ENCODE results near the gene GKAP1.
"Not testable (repeated sequence)": the region's sequence is repeated elsewhere in the genome, so short reads cannot be mapped to it uniquely, and the experiment has no call there.

Gene GKAP1

DNA sequence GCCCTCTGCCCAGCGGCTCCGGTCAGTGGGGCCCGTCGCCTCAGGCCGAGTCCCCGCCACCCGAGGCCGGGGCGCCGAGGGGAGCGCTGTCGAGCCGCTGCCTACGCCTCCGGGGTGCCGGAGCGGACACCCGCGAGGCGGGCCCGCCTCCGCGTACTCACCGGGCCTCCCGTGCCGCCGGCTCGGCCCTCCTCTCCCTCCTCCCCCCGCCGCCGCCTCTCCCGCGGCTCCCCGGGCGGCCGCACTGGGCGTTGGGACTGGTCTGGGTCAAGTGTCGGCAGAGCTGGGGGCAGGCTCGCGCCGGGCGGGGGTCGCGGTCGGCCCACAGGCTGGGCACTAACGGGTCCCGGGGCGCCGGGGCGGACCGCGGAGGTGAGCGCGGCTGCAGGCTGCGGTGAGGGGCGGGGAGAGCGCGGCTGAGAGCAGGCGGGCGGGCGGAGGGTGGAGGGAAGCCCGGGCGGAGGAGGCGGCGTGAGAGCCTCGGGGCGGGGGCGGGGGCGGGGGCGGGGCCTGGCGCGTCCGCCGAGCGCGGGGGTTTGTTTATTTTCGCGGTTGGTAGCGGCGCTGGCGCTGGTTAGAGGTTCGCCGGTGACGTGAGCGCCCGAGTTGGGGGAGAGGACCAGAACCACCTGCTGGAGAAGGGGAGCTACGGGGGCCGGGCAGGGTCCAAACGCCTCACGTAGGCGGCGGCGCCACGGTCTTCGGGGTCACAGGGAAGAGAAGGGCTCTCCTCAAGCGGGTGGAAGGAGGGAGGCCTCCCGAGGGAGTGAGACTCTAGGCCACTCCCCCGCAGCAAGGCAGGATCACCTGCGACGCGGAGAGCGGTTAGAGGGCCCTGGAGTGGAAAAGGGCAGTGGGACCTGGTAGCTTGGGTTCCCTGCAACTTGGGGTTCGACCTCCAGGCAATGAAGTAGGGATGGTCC is at the start of gene GKAP1:
Gene GKAP1, minus strand, starts transcription at position 414 of the 923 bp plus-strand sequence. CDS start 11,252 bp downstream, outside the sequence.
- peak; percentile 52 for DNase-seq (ENCODE audit: low read depth)
- H3K4me3 ChIP-seq (ENCODE audit: low read depth, low read length), result peak within 1 kb of the TSS; percentile 58

DNA sequence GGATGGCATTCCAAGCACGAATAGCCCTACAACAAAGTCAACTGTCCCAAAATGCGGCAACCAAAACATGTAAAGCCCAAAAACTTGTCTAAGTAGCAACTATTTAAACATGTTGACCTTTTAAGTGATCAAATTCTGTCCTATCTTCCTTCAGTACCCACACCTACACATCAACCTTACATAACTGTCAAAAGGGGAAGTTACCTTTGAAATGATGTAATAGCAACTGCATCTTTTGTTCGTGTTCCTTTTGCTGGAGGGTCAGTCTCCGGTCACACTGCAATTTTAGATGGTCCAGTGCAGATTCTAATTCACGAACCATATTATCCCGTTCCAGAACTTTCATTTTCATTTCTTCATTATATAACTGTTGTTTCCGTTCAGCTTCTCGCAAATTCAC is 32.3 kb upstream of the GKAP1 start:
- H3K4me3 ChIP-seq (ENCODE audit: low read depth, low read length); DNase-seq (ENCODE audit: low read depth): not testable (repeated sequence)

DNA sequence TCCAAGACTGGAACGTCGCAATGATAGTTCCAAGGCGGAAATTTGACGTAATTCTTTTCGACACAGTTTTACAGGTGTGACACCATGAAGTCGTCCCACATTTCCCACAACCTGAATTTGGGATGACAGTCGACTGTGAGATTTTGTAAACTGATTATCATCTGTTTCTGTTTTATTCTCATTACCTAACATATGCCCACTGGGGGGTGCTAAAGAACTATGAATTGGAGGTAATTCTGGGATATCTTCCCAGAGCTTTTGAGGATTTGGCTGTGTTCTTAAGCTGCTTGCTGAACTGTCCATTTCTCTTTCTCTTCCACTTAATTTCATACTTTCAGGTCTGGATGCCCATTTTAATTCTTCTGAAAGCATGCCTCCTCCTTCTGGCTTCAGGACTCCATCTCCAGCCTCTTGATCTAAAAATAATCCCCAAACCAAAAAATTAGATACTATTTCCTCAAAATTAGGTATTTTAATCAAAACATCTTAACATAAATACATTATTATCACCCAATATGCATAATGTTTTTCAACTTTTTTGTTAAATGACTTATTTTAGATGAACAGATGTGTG is 19.6 kb upstream of the GKAP1 start:
- not testable (repeated sequence) for DNase-seq (ENCODE audit: low read depth); H3K4me3 ChIP-seq (ENCODE audit: low read depth, low read length)

DNA sequence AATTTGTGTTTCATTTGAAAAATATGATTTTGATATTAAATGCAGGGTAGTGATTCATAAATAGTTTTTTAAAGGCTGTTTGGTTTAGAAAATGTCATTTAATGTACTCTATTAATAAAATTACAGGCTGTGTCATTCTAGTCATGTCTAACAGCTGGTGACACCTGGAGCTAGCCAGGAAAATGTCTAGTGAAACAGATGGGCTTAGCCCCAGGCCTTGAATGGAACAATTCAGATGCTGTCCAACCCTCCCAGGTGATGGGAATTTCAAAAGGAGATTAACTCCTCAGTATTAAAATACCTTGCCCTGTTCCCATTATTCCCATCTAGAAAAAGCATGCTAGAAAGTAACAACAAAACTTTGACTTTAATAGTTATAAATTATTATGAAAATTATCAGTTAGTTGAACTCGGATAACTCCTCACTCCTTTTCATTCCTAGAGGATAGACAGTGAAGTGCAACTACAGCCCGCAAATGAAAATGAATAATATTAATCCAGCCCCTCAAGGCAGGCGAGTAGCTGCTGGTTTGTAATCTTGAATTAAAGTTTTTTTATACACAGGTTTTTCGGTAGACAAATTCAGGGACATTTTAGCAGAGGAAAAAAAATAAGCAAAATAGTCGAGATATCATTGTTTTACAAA is 13.0 kb upstream of the GKAP1 start:
- not testable (repeated sequence) for H3K4me3 ChIP-seq (ENCODE audit: low read depth, low read length); DNase-seq (ENCODE audit: low read depth)

DNA sequence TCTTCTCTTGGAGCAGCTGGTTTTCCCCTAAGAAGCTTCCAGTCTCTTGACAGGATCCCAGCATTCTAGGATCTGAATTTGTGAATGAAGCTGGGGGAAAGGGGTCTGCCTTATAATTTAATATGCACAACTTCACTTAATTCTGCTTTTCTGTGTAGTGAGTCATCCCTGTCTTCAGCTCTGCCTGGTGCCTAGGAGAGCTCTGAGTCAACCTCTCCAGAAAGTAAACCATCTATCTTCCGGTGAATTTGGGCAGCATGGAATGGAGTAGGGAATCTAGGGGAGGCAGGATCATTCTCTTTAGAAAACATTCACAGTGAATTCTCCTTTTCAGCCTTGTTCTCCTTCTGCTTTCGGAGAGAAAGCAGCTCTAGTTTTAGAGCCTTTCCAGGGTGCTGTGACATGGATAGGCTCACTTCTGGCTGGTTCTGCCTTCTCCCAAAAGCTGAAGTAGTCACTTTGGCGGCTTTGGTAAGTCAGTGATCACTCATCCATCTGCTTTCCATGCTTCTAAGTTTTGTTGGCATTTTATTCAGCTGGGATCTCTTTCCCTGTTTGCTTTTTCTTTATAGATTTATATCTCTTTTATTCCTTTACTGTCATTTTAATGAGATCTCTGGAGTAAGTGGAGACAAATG is 7.5 kb upstream of the GKAP1 start:
- DNase-seq (ENCODE audit: low read depth), result peak; percentile 39

DNA sequence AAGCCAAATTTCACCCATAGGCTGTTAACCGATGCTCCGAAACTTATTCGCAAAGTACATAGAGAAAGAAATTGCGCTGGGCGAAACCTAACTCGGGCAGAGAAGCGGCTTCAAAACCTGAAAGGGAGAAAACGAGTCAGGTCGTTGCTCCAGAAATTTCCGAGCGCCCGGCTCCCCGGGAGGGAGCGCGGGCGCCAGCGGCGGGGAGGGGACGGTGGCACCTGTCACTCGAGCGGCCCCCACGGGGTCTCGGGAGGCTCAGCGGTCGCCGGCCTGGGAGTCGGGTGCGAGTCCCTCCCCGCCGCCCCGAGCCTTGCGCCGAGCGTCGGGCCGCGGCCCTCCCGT is 586 bp downstream of the GKAP1 start:
- peak overlapping the region; percentile 58 for H3K4me3 ChIP-seq (ENCODE audit: low read depth, low read length)
- not testable (repeated sequence) for DNase-seq (ENCODE audit: low read depth)

More for the DNA sequence above, 7.5 kb upstream of the GKAP1 start:
- not testable (repeated sequence) for H3K4me3 ChIP-seq (ENCODE audit: low read depth, low read length)

DNA sequence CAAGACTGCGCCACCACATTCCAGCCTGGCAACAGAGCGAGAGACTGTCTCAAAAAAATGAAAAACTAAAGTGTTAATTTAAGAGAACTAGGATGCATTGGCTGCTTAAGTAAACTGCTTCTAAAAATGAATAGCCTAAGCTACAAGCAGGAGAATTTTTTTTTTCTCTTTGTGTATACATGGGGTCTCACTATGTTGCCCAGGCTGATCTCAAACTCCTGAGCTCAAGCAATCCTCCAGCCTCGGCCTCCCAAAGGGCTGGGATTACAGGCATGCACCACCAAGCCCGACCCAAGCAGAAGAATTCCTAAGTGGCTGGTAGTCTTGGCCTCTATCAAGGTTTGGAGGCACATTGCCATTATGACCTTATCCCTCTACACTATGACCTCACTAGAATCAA is 2.4 kb downstream of the GKAP1 start:
- not testable (repeated sequence) for H3K4me3 ChIP-seq (ENCODE audit: low read depth, low read length); DNase-seq (ENCODE audit: low read depth)

DNA sequence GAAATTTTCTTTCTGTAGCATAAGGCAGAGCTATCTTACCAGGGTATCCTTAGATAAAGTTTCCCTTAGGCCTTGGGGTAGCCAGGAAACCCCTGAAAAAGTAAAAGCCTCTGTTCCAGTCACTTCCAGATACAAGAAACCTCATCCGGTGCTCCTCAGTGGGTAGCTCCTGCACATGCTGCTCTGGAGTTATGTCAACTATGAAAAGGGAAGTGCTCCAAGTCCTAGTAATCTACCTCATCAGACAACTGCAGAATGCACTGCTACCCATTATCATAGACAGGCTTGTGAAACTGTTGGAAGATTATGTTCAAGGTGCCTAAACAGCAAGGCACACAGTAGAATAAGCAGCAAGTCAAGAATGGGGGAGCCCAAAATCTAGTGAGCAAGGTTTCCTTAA is 8.4 kb downstream of the GKAP1 start:
- peak; percentile 57 for DNase-seq (ENCODE audit: low read depth)
- not testable (repeated sequence) for H3K4me3 ChIP-seq (ENCODE audit: low read depth, low read length)

DNA sequence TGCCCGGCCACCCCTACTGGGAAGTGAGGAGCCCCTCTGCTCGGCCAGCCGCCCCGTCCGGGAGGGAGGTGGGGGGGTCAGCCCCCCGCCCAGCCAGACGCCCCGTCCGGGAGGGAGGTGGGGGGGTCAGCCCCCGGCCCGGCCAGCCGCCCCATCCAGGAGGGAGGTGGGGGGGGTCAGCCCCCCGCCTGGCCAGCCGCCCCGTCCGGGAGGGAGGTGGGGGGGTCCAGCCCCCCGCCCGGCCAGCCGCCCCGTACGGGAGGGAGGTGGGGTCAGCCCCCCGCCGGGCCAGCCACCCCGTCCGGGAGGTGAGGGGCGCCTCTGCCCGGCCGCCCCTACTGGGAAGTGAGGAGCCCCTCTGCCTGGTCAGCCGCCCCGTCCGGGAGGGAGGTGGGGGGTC is 13.1 kb downstream of the GKAP1 start:
- DNase-seq (ENCODE audit: low read depth); H3K4me3 ChIP-seq (ENCODE audit: low read depth, low read length): not testable (repeated sequence)

DNA sequence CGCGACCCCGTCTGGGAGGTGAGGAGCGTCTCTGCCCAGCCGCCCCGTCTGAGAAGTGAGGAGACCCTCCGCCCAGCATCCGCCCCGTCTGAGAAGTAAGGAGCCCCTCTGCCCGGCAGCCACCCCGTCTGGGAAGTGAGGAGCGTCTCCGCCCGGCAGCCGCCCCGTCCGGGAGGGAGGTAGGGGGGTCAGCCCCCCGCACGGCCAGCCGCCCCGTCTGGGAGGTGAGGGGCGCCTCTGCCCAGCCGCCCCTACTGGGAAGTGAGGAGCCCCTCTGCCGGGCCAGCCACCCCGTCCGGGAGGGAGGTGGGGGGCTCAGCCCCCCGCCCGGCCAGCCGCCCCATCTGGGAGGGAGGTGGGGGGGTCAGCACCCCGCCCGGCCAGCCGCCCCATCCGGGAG is 13.6 kb downstream of the GKAP1 start:
- H3K4me3 ChIP-seq (ENCODE audit: low read depth, low read length); DNase-seq (ENCODE audit: low read depth): not testable (repeated sequence)

DNA sequence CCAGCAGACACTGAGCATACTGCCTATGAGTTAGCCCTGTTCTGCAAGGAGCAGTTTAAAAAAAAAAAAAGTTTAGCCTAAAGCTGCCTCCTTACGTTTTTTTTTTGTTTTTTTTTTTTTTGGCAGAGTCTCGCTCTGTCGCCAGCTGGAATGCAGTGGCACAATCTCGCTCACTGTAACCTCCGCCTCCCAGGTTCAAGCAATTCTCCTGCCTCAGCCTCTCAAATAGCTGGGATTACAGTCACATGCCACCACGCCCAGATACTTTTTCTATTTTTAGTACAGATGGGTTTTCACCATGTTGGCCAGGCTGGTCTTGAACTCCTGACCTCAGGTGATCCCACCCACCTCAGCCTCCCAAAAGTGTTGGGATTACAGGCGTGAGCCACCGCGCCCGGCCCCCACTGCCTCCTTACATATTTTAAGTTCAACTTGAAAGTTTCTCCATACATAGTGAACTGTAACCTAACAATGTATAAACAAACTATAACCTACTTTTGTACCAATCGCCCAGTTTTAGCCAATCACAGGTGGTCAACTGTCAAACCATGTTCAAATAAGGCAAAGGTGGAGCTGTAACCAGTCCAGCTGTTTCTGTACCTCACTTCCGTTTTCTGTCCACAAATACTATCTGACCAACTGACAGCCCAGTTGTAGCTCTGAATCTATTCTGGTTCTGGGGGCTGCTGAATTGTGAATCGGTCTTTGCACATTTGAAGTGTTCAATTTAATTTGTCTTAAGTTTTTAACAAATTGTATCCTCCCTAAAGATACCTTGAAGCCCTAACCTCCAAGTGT is 17.1 kb downstream of the GKAP1 start:
- H3K4me3 ChIP-seq (ENCODE audit: low read depth, low read length), result no peak overlapping the region
- TF ChIP-seq, protein P1, sequence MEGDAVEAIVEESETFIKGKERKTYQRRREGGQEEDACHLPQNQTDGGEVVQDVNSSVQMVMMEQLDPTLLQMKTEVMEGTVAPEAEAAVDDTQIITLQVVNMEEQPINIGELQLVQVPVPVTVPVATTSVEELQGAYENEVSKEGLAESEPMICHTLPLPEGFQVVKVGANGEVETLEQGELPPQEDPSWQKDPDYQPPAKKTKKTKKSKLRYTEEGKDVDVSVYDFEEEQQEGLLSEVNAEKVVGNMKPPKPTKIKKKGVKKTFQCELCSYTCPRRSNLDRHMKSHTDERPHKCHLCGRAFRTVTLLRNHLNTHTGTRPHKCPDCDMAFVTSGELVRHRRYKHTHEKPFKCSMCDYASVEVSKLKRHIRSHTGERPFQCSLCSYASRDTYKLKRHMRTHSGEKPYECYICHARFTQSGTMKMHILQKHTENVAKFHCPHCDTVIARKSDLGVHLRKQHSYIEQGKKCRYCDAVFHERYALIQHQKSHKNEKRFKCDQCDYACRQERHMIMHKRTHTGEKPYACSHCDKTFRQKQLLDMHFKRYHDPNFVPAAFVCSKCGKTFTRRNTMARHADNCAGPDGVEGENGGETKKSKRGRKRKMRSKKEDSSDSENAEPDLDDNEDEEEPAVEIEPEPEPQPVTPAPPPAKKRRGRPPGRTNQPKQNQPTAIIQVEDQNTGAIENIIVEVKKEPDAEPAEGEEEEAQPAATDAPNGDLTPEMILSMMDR (conservative IDR thresholded peaks at IDR 0.05; ENCODE audit: low read depth, low read length), result no peak
- DNase-seq (ENCODE audit: low read depth), result no peak

DNA sequence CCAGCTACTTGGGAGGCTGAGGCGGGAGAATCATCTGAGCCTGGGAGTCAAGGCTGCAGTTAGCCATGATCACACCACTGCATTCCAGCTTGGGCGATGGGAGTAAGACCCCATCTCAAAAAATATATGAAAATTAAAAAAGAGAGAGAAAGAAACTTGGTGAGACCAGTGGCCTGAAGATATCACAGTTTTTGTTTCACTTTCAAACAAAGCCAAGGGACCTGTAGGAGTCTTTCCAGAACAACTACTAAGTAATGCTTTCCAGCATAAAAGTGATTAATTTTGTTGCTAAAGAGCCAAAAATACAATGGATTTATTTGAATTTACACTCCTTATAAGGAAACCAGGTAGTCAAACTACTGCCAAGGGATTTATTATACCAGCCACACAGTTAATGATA is 23.5 kb downstream of the GKAP1 start:
- TF ChIP-seq, protein P1 (conservative IDR thresholded peaks at IDR 0.05; ENCODE audit: low read depth, low read length), result no peak
- no peak overlapping the region for H3K4me3 ChIP-seq (ENCODE audit: low read depth, low read length)
- DNase-seq (ENCODE audit: low read depth), result no peak
